ENCODE data around the gene CFAP68. TPM values are rescaled to one million over a fixed set of nuclear protein-coding genes. Genes with fewer than 3 reads are reported as not detected.

Gene CFAP68
- total and polyA plus RNA-seq, 7 donors: 4.4 to 17.7 (median 7.6) TPM

DNA sequence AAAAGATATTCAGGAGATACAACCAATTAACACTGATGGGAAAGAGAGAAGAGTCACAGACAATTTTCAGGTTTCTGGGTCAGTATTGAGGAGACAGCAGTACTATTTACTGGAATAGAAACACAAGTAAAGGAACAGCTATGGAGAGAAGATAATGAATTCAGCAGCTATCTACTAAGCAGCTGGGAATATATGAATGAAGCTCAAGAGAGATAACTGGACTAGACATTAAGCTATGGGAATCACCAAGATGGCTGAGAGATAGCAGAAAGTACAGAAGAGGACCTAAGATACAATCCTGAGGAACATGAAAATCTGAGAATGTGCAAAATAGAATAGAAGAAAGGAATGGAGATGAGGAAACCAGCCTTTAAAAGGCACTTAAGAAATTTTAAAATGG lies 23.8 kb upstream of the CFAP68 start:
- Histone ChIP-seq H3K27me3 (ENCODE audit: insufficient read depth in 3 of 3, low read length in 2 of 3) (no peaks in the 10 kb centered on the region), H3K27ac (no peak overlapping the region), H3K36me3 (ENCODE audit: insufficient read depth in 1 of 2, low read depth in 1 of 2) (peaks cover 0 to 97% of the 10 kb centered on the region in 2 donors), H3K9me3 (no peaks in the 10 kb centered on the region), H3K4me1 (no peaks in the 10 kb centered on the region), H3K4me3 (no peak overlapping the region)
- intact Hi-C loops (cut with DNase I): no loop called here
- no peak for DNase-seq
- TF ChIP-seq, protein P1, sequence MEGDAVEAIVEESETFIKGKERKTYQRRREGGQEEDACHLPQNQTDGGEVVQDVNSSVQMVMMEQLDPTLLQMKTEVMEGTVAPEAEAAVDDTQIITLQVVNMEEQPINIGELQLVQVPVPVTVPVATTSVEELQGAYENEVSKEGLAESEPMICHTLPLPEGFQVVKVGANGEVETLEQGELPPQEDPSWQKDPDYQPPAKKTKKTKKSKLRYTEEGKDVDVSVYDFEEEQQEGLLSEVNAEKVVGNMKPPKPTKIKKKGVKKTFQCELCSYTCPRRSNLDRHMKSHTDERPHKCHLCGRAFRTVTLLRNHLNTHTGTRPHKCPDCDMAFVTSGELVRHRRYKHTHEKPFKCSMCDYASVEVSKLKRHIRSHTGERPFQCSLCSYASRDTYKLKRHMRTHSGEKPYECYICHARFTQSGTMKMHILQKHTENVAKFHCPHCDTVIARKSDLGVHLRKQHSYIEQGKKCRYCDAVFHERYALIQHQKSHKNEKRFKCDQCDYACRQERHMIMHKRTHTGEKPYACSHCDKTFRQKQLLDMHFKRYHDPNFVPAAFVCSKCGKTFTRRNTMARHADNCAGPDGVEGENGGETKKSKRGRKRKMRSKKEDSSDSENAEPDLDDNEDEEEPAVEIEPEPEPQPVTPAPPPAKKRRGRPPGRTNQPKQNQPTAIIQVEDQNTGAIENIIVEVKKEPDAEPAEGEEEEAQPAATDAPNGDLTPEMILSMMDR (IDR thresholded peaks at IDR 0.05): no peak
- no peak for ATAC-seq

DNA sequence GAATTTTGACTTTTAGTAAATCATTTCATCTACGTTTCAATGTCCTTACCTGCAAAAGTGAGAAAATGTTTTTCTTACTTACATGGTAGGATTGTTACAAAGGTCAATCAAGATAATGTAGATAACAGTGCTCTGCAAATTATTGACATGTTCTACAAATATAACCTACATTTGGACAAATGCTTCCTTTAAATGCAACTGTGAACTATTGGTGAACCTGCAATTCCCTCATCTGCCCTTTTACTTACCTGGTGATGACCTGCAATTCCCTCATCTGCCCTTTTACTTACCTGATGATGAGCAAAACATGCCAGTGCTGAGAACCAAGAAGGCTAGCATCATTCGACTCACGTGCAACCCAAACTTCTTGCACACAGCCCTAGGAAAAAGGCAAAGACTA lies 19.1 kb upstream of the CFAP68 start:
- no peak for DNase-seq
- Histone ChIP-seq H3K36me3 (ENCODE audit: insufficient read depth in 1 of 2, low read depth in 1 of 2) (peaks cover 0 to 97% of the 10 kb centered on the region in 2 donors), H3K9me3 (no peaks in the 10 kb centered on the region)

DNA sequence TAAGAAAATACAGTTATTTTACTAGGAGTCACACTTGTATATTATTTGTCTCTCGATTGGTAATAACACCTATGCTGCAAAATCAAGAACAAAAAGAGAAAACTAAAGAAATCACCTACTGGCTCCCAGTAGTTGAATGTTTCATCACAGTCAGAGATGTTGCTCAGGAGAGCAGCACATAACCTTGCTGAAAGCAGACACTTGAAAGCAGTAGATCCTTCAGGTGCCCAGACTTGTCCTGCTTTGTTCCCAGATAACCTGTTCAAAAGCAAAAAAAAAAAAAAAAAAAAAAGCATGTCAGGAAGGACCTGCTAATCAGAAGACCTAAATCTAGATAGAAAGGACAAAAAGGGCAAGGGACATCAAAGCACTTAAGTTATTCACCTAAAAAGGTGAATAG lies 9.2 kb upstream of the CFAP68 start:
- H3K36me3 ChIP-seq (ENCODE audit: insufficient read depth in 1 of 2, low read depth in 1 of 2): peaks cover 6 to 50% of the 10 kb centered on the region in 2 donors
- H3K27me3 ChIP-seq (ENCODE audit: insufficient read depth in 3 of 3, low read length in 2 of 3): no peaks in the 10 kb centered on the region
- intact Hi-C loops (cut with DNase I): no loop called here
- H3K4me3 ChIP-seq: peak overlapping the region; percentile 91
- TF ChIP-seq, protein P1 (IDR thresholded peaks at IDR 0.05): no peak
- ATAC-seq (no peak), DNase-seq (no peak)
- WGBS, 3 donors: 86 to 100% (median 95%) methylated on average over 1 of the region's 1 CpG
- peaks cover 13% of the 10 kb centered on the region for H3K4me1 ChIP-seq
- no peak overlapping the region for H3K27ac ChIP-seq
- no peaks in the 10 kb centered on the region for H3K9me3 ChIP-seq

More for the DNA sequence above, 19.1 kb upstream of the CFAP68 start:
- no peak for ATAC-seq
- H3K27ac ChIP-seq: no peak overlapping the region
- 90 to 98% (median 92%) methylated on average over 3 of the region's 3 CpGs for WGBS, 3 donors
- no peaks in the 10 kb centered on the region for H3K4me1 ChIP-seq
- H3K27me3 ChIP-seq (ENCODE audit: insufficient read depth in 3 of 3, low read length in 2 of 3): no peaks in the 10 kb centered on the region
- intact Hi-C loops (cut with DNase I): no loop called here
- H3K4me3 ChIP-seq: no peak overlapping the region
- TF ChIP-seq, protein P1 (IDR thresholded peaks at IDR 0.05): no peak

DNA sequence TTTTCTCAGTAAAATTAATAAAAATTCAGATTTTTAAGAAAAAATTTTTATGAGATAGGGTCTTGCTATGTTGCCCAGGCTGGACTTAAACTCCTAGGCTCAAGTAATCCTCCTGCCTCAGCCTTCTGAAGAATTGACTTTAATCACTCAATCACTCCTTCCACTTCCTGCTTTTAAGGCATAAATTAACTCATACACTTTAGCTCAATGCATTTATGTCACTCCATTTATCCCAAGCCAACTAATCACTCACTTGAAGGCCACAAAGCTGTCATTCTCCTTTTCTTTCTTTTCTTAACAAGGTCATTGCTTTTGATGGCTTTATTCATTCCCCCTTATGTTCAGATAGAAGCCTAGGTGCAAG lies 8.8 kb upstream of the CFAP68 start:
- peaks cover 6 to 49% of the 10 kb centered on the region in 2 donors for H3K36me3 ChIP-seq (ENCODE audit: insufficient read depth in 1 of 2, low read depth in 1 of 2)
- no peak for ATAC-seq
- H3K4me1 ChIP-seq: peaks cover 13% of the 10 kb centered on the region
- peak overlapping the region; percentile 96 for H3K27ac ChIP-seq
- peak overlapping the region; percentile 91 for H3K4me3 ChIP-seq
- intact Hi-C loops (cut with DNase I): no loop called here
- no peaks in the 10 kb centered on the region for H3K27me3 ChIP-seq (ENCODE audit: insufficient read depth in 3 of 3, low read length in 2 of 3)
- H3K9me3 ChIP-seq: no peaks in the 10 kb centered on the region
- no peak for DNase-seq
- TF ChIP-seq, protein P1 (IDR thresholded peaks at IDR 0.05): no peak

DNA sequence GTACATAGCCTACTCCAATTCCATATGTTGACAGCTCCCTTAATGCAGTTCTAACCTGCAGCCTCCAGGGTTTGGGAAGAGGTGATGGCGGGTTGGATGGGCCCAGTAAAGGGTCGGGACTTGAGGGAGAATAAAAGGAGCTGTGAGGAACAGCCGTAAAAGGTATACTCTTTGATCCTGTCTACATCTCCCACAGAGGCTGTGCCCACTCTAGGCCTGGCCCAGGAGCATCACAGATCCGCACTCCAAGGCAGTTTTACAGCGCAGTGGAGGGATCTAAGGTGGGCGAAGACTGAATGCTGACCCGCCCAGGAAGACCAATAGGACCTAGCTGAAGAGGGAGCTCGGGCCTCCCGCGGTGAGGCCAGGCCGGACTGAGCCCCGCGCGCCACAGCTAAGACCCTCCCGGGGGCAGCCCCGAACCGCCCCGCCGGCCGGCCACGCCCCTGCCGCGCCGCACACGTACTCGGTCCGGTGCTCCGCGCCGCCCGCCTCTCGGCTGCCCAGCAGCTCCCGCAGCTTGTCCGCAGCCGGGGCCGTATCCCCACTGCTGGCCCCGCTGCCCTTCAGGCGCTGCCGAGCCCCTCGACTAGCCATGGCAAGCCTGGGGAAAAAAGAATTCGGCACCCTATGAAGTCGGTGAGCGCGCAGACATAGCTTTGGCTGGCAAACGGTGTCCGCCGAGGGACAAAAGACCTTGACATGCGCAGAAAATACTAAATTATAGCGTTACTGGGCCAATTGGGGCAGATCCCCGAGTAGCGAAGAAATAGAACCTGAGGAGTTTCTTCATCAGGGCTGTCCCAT lies 8.3 kb upstream of the CFAP68 start, which contains the start of gene ALG9:
Gene ALG9 (minus strand): TSS at position 696 of the 807 bp plus-strand sequence. CDS start 99 bp downstream, at position 597.
- Histone ChIP-seq H3K4me3 (peak within 1 kb of the TSS; percentile 91), H3K27me3 (ENCODE audit: insufficient read depth in 3 of 3, low read length in 2 of 3) (no peaks in the 10 kb centered on the region), H3K9me3 (no peaks in the 10 kb centered on the region), H3K27ac (peak within 1 kb of the TSS; percentile 96), H3K36me3 (ENCODE audit: insufficient read depth in 1 of 2, low read depth in 1 of 2) (peaks cover 6 to 47% of the 10 kb centered on the region in 2 donors), H3K4me1 (peaks cover 13% of the 10 kb centered on the region)
- intact Hi-C loops (cut with DNase I): no loop called here
- 0 to 1% (median 0%) methylated on average over 36 to 51 of the region's 51 CpGs for WGBS, 3 donors
- DNase-seq: peak; percentile 88 to 94
- peak; percentile 83 to 90 (median 87) for ATAC-seq
- TF ChIP-seq, protein P1 (IDR thresholded peaks at IDR 0.05): peak; percentile 20

Measured in psoas muscle (tissue), 8 donors.